ENCODE results near the gene PCDHA8.
"Not testable (repeated sequence)": the region's sequence is repeated elsewhere in the genome, so short reads cannot be mapped to it uniquely, and the experiment has no call there.

The PCDHA8 gene

DNA sequence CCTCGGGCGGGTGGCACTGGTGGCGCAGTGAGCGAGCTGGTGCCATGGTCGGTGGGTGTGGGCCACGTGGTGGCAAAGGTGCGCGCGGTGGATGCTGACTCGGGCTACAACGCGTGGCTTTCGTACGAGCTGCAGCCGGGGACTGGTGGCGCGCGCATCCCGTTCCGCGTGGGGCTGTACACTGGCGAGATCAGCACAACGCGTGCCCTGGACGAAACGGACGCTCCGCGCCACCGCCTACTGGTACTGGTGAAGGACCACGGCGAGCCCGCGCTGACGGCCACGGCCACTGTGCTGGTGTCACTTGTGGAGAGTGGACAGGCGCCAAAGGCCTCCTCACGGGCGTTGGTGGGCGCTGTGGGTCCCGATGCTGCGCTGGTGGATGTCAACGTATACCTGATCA lies 32.1 kb upstream of the PCDHA8 start:
- Mint-ChIP-seq H3K4me3 (no peak overlapping the region), H3K4me1 (ENCODE audit: low read depth) (peaks cover 3% of the 10 kb centered on the region), H3K36me3 (ENCODE audit: low read depth) (peaks cover 2% of the 10 kb centered on the region), H3K27ac (no peak overlapping the region), H3K9me3 (peaks cover 33% of the 10 kb centered on the region), H3K27me3 (peaks cover 44% of the 10 kb centered on the region)
- DNase-seq, result no peak

DNA sequence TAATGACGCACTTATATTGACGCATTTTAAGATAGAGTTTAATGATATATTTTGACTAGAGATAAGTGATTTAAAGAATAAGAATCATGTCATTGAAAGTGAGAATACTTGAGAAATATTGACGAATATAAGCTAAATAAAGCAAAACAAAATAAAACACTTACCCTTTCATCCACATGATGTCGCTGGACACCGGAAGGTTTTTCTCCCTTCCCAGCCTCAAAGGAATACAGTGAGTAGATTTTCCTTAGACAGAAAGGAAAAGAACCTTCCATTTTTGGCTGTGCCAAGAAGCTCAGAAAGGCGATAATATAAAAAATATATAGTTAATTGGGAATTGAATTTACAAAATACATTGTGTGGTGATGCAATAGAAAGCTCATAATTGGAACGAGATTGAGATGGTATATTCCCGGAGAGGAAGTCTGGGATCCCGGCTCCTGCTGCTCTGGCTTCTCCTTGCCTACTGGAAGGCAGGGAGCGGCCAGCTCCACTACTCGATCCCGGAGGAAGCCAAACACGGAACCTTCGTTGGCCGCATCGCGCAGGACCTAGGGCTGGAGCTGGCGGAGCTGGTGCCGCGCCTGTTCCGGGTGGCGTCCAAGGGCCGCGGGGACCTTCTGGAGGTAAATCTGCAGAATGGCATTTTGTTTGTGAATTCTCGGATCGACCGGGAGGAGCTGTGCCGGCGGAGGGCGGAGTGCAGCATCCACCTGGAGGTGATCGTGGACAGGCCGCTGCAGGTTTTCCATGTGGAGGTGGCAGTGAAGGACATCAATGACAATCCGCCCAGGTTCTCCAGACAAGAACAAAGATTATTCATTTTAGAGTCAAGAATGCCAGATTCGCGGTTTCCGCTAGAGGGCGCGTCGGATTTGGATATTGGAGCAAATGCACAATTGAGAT lies 19.4 kb upstream of the PCDHA8 start, which contains the start of gene PCDHA5:
Gene PCDHA5, plus strand, starts transcription at position 239 of the 906 bp plus-strand sequence.
- Mint-ChIP-seq H3K36me3 (ENCODE audit: low read depth) (peaks cover 6% of the 10 kb centered on the region), H3K27ac (no peak within 1 kb of the TSS), H3K27me3 (peaks cover 28% of the 10 kb centered on the region), H3K9me3 (peaks cover 17% of the 10 kb centered on the region), H3K4me1 (ENCODE audit: low read depth) (no peaks in the 10 kb centered on the region), H3K4me3 (no peak within 1 kb of the TSS)
- DNase-seq, result peak; percentile 32

DNA sequence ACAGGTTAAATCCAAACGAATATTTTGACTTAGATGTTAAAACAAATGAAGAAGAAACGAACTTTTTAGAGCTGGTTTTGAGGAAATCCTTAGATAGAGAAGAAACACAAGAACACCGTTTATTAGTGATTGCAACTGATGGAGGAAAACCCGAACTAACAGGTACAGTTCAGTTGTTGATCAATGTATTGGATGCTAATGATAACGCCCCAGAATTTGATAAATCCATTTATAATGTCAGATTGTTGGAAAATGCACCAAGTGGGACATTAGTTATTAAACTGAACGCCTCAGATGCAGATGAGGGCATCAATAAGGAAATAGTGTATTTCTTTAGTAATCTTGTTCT lies 18.7 kb upstream of the PCDHA8 start:
- Mint-ChIP-seq H3K27ac (no peak overlapping the region), H3K4me1 (ENCODE audit: low read depth) (no peaks in the 10 kb centered on the region), H3K9me3 (peaks cover 22% of the 10 kb centered on the region), H3K4me3 (no peak overlapping the region), H3K36me3 (ENCODE audit: low read depth) (peaks cover 6% of the 10 kb centered on the region), H3K27me3 (peaks cover 34% of the 10 kb centered on the region)
- no peak for DNase-seq

DNA sequence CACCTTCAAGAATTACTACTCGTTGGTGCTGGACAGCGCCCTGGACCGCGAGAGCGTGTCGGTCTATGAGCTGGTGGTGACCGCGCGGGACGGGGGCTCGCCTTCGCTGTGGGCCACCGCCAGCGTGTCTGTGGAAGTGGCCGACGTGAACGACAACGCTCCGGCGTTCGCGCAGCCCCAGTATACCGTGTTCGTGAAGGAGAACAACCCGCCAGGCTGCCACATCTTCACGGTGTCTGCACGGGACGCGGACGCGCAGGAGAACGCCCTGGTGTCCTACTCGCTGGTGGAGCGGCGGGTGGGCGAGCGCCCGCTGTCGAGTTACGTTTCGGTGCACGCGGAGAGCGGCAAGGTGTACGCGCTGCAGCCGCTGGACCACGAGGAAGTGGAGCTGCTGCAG lies 18.0 kb upstream of the PCDHA8 start:
- DNase-seq; H3K27ac Mint-ChIP-seq; H3K36me3 Mint-ChIP-seq (ENCODE audit: low read depth); H3K4me3 Mint-ChIP-seq; H3K4me1 Mint-ChIP-seq (ENCODE audit: low read depth): not testable (repeated sequence)
- Mint-ChIP-seq H3K27me3 (peaks cover 34% of the 10 kb centered on the region), H3K9me3 (peaks cover 24% of the 10 kb centered on the region)

DNA sequence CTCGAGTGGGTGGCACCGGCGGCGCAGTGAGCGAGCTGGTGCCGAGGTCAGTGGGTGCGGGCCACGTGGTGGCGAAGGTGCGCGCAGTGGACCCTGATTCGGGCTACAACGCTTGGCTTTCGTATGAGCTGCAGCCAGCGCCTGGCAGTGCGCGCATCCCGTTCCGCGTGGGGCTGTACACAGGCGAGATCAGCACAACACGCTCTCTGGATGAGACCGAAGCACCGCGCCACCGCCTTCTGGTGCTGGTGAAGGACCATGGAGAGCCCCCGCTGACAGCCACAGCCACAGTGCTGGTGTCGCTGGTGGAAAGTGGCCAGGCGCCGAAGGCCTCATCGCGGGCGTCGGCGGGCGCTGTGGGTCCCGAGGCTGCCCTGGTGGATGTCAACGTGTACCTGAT lies 17.5 kb upstream of the PCDHA8 start:
- H3K27ac Mint-ChIP-seq, result no peak overlapping the region
- no peak overlapping the region for H3K4me3 Mint-ChIP-seq
- H3K27me3 Mint-ChIP-seq, result peaks cover 37% of the 10 kb centered on the region
- no peak for DNase-seq
- H3K4me1 Mint-ChIP-seq (ENCODE audit: low read depth), result no peaks in the 10 kb centered on the region
- peaks cover 12% of the 10 kb centered on the region for H3K36me3 Mint-ChIP-seq (ENCODE audit: low read depth)
- peaks cover 28% of the 10 kb centered on the region for H3K9me3 Mint-ChIP-seq

DNA sequence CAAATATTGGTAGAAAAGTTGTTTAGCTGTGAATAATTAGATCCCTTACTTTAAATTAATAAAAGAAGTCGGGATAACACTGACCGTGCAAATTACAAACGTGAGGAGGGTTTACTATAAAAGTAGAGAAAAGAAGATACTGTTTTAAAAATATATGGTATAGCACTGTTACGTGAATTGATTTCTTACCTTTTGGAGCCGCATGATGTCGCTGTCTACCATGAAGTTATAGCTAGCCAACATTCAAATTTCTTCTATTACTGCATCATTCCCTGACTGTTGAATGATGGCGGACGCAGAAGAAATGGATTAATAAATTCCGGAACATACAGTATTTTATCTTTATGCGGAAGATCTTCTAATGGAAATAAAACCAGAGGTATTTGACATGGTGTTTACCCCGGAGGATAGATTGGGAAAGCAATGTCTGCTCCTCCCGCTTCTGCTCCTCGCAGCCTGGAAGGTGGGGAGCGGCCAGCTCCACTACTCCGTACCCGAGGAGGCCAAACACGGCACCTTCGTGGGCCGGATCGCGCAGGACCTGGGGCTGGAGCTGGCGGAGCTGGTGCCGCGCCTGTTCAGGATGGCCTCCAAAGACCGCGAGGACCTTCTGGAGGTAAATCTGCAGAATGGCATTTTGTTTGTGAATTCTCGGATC lies 13.2 kb upstream of the PCDHA8 start, which contains the start of gene PCDHA6:
Gene PCDHA6, plus strand, starts transcription at position 257 of the 658 bp plus-strand sequence. Its CDS starts 132 bp downstream, at position 389.
- no peak for DNase-seq
- no peak within 1 kb of the TSS for H3K4me3 Mint-ChIP-seq
- H3K27me3 Mint-ChIP-seq, result peaks cover 58% of the 10 kb centered on the region
- H3K4me1 Mint-ChIP-seq (ENCODE audit: low read depth), result no peaks in the 10 kb centered on the region
- peaks cover 14% of the 10 kb centered on the region for H3K36me3 Mint-ChIP-seq (ENCODE audit: low read depth)
- peaks cover 32% of the 10 kb centered on the region for H3K9me3 Mint-ChIP-seq
- no peak within 1 kb of the TSS for H3K27ac Mint-ChIP-seq

DNA sequence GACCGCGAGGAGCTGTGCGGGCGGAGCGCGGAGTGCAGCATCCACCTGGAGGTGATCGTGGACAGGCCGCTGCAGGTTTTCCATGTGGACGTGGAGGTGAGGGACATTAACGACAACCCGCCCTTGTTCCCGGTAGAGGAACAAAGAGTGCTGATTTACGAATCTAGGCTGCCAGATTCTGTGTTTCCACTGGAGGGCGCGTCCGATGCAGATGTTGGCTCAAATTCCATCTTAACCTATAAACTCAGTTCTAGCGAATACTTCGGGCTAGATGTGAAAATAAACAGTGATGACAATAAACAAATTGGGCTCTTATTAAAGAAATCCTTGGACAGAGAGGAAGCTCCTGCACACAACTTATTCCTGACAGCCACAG lies 12.6 kb upstream of the PCDHA8 start:
- Mint-ChIP-seq H3K4me1 (ENCODE audit: low read depth) (no peaks in the 10 kb centered on the region), H3K36me3 (ENCODE audit: low read depth) (peaks cover 14% of the 10 kb centered on the region), H3K27ac (no peak overlapping the region), H3K9me3 (peaks cover 34% of the 10 kb centered on the region), H3K27me3 (peaks cover 62% of the 10 kb centered on the region), H3K4me3 (no peak overlapping the region)
- DNase-seq, result no peak

DNA sequence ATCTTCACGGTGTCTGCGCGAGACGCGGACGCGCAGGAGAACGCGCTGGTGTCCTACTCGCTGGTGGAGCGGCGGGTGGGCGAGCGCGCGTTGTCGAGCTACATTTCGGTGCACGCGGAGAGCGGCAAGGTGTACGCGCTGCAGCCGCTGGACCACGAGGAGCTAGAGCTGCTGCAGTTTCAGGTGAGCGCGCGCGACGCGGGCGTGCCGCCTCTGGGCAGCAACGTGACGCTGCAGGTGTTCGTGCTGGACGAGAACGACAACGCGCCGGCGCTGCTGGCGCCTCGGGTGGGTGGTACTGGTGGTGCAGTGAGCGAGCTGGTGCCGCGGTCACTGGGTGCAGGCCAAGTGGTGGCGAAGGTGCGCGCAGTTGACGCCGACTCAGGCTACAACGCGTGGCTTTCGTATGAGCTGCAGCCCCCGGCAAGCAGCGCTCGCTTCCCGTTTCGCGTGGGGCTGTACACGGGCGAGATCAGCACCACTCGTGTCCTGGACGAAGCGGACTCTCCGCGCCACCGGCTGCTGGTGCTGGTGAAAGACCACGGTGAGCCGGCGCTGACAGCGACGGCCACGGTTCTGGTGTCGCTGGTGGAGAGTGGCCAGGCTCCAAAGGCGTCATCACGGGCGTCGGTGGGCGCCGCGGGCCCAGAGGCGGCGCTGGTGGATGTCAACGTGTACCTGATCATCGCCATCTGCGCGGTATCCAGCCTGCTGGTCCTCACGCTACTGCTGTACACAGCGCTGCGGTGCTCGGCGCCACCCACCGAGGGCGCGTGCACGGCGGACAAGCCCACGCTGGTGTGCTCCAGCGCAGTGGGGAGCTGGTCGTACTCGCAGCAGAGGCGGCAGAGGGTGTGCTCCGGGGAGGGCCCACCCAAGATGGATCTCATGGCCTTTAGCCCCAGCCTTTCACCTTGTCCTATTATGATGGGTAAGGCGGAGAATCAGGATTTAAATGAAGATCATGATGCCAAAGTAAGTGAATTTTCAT lies 11.2 kb upstream of the PCDHA8 start:
- peaks cover 73% of the 10 kb centered on the region for H3K27me3 Mint-ChIP-seq
- DNase-seq; H3K27ac Mint-ChIP-seq; H3K4me3 Mint-ChIP-seq; H3K4me1 Mint-ChIP-seq (ENCODE audit: low read depth): not testable (repeated sequence)
- peaks cover 15% of the 10 kb centered on the region for H3K36me3 Mint-ChIP-seq (ENCODE audit: low read depth)
- peaks cover 40% of the 10 kb centered on the region for H3K9me3 Mint-ChIP-seq

DNA sequence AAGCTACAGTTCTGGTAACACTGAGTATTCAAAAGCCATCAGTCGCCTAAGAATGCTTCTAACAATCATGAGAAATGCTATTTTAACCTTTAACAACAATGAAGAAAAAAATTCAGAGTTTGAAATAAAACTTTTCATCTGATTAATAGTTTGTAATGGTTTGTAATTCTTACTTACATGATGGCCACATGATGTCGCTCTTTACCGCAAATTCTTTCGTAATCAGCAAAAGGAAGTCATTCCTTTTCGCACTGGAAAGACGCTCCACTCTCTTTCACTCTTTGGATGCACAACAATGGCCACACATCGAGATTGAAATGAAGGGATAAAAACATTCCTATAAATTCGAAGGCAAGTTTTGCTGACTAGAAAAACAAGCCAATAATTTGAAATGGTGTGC lies 7.0 kb upstream of the PCDHA8 start, which contains the start of gene PCDHA7:
Gene PCDHA7, plus strand, starts transcription at position 277 of the 400 bp plus-strand sequence. Its CDS starts 115 bp downstream, at position 392.
- Mint-ChIP-seq H3K27ac (peak within 1 kb of the TSS; percentile 23), H3K27me3 (peaks cover 61% of the 10 kb centered on the region), H3K4me1 (ENCODE audit: low read depth) (peaks cover 5% of the 10 kb centered on the region), H3K36me3 (ENCODE audit: low read depth) (peaks cover 5% of the 10 kb centered on the region), H3K4me3 (no peak within 1 kb of the TSS), H3K9me3 (peaks cover 21% of the 10 kb centered on the region)
- DNase-seq, result no peak

DNA sequence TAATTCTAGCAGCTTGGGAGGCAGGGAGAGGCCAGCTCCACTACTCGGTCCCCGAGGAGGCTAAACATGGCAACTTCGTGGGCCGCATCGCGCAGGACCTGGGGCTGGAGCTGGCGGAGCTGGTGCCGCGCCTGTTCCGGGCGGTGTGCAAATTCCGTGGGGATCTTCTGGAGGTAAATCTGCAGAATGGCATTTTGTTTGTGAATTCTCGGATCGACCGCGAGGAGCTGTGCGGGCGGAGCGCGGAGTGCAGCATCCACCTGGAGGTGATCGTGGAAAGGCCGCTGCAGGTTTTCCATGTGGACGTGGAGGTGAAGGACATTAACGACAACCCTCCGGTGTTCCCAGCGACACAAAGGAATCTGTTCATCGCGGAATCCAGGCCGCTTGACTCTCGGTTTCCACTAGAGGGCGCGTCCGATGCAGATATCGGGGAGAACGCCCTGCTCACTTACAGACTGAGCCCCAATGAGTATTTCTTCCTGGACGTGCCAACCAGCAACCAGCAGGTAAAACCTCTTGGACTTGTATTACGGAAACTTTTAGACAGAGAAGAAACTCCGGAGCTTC lies 6.5 kb upstream of the PCDHA8 start:
- Mint-ChIP-seq H3K27ac (peak overlapping the region; percentile 23), H3K9me3 (peaks cover 24% of the 10 kb centered on the region), H3K27me3 (peaks cover 60% of the 10 kb centered on the region)
- not testable (repeated sequence) for H3K4me1 Mint-ChIP-seq (ENCODE audit: low read depth); H3K4me3 Mint-ChIP-seq; DNase-seq; H3K36me3 Mint-ChIP-seq (ENCODE audit: low read depth)

DNA sequence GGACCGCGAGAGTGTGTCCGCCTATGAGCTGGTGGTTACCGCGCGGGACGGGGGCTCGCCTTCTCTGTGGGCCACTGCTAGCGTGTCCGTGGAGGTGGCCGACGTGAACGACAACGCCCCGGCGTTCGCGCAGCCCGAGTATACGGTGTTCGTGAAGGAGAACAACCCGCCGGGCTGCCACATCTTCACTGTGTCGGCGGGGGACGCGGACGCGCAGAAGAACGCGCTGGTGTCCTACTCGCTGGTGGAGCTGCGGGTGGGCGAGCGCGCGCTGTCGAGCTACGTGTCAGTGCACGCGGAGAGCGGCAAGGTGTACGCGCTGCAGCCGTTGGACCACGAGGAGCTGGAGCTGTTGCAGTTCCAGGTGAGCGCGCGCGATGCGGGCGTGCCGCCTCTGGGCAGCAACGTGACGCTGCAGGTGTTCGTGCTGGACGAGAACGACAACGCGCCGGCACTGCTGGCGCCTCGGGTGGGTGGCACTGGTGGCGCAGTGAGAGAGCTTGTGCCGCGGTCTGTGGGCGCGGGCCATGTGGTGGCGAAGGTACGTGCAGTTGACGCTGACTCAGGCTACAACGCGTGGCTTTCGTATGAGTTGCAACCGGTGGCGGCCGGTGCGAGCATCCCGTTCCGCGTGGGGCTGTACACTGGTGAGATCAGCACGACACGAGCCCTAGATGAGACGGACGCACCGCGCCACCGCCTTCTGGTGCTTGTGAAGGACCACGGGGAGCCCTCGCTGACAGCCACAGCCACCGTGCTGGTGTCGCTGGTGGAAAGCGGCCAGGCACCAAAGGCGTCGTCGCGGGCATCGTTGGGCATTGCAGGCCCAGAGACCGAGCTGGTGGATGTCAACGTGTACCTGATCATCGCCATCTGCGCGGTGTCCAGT lies 5.1 kb upstream of the PCDHA8 start:
- H3K27ac Mint-ChIP-seq, result no peak overlapping the region
- H3K4me3 Mint-ChIP-seq, result no peak overlapping the region
- H3K27me3 Mint-ChIP-seq, result peaks cover 65% of the 10 kb centered on the region
- H3K36me3 Mint-ChIP-seq (ENCODE audit: low read depth), result peaks cover 3% of the 10 kb centered on the region
- DNase-seq, result no peak
- H3K4me1 Mint-ChIP-seq (ENCODE audit: low read depth), result peaks cover 5% of the 10 kb centered on the region
- peaks cover 27% of the 10 kb centered on the region for H3K9me3 Mint-ChIP-seq

DNA sequence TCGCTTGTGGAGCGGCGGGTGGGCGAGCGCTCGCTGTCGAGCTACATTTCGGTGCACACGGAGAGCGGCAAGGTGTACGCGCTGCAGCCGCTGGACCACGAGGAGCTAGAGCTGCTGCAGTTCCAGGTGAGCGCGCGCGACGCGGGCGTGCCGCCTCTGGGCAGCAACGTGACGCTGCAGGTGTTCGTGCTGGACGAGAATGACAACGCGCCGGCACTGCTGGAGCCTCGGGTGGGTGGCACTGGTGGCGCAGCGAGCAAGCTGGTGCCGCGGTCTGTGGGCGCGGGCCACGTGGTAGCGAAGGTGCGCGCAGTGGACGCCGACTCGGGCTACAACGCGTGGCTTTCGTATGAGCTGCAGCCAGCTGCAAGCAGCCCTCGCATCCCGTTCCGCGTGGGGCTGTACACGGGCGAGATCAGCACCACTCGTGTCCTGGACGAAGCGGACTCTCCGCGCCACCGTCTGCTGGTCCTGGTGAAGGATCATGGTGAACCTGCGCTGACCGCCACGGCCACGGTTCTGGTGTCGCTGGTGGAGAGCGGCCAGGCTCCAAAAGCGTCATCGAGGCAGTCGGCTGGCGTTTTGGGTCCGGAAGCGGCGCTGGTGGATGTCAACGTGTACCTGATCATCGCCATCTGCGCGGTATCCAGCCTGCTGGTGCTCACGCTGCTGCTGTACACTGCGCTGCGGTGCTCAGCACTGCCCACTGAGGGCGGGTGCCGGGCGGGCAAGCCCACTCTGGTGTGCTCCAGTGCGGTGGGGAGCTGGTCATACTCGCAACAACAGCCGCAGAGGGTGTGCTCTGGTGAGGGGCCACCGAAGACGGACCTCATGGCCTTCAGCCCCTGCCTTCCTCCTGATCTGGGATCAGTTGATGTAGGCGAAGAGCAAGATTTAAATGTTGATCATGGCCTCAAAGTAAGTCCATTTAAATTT lies 2.1 kb downstream of the PCDHA8 start:
- H3K27ac Mint-ChIP-seq, result no peak overlapping the region
- peaks cover 5% of the 10 kb centered on the region for H3K36me3 Mint-ChIP-seq (ENCODE audit: low read depth)
- H3K9me3 Mint-ChIP-seq, result peaks cover 23% of the 10 kb centered on the region
- H3K4me1 Mint-ChIP-seq (ENCODE audit: low read depth), result no peaks in the 10 kb centered on the region
- H3K4me3 Mint-ChIP-seq, result no peak overlapping the region
- DNase-seq, result no peak
- peaks cover 40% of the 10 kb centered on the region for H3K27me3 Mint-ChIP-seq
